ENCODE measurements around the gene PPP1CC. TPM values are rescaled to one million over a fixed set of nuclear protein-coding genes. Genes with fewer than 3 reads are reported as not detected.
"Not testable (repeated sequence)": the region's sequence is repeated elsewhere in the genome, so short reads cannot be mapped to it uniquely, and the experiment has no call there.

Gene PPP1CC
- total RNA-seq, 1 donor from 2014 or later = 156 TPM

DNA sequence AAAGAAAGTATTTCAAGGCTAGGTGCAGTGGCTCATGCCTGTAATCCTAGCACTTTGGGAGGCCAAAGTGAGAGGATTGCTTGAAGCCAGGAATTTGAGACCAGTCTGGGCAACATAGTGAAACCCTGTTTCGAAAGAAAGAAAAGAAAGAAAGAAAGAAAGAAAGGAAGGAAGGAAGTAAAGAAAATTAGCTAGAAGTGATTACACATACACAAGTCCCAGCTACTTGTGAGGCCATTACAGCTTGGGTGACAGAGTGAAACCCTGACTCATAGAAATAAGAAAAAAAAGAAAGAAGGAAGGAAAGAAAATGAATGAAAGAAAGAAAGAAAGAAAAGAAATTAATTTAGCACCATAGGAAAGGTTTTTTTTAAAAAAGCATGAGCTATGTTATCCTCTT, 33.3 kb upstream of the PPP1CC start:
- TF ChIP-seq, protein P1, sequence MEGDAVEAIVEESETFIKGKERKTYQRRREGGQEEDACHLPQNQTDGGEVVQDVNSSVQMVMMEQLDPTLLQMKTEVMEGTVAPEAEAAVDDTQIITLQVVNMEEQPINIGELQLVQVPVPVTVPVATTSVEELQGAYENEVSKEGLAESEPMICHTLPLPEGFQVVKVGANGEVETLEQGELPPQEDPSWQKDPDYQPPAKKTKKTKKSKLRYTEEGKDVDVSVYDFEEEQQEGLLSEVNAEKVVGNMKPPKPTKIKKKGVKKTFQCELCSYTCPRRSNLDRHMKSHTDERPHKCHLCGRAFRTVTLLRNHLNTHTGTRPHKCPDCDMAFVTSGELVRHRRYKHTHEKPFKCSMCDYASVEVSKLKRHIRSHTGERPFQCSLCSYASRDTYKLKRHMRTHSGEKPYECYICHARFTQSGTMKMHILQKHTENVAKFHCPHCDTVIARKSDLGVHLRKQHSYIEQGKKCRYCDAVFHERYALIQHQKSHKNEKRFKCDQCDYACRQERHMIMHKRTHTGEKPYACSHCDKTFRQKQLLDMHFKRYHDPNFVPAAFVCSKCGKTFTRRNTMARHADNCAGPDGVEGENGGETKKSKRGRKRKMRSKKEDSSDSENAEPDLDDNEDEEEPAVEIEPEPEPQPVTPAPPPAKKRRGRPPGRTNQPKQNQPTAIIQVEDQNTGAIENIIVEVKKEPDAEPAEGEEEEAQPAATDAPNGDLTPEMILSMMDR (IDR thresholded peaks at IDR 0.05; ENCODE audit: borderline replicate concordance) = no peak
- Histone ChIP-seq H3K27ac (replicated peaks) (no peak overlapping the region), H3K4me3 (no peak overlapping the region), H3K27me3 (ENCODE audit: low read depth) (no peaks in the 10 kb centered on the region), H3K4me1 (peaks cover 3% of the 10 kb centered on the region), H3K36me3 (no peaks in the 10 kb centered on the region), H3K9me3 (replicated peaks) (peaks cover 13% of the 10 kb centered on the region)
- intact Hi-C loops (cut with micrococcal nuclease) = no loop called here
- no peak for DNase-seq

DNA sequence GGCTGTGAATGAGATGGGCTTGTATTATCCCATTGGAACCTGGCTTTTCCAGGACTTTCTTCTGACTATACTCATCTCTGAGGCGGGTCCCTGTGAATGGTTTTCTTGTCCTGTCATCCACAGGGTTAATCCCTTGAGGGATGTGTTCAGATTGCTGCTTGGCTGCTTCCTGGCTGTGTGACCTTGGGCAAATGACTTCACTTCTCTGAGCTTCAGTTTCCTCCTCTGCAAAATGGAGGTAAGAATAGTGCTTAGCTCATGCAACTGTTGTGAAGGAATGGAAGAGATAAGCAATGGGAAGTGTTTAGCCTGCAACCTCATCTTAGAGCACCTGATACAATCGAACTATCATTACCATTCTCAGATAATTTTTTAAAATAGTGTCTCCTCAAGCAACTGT, 32.1 kb upstream of the PPP1CC start:
- intact Hi-C loops (cut with micrococcal nuclease) = no loop called here
- H3K4me3 ChIP-seq = no peak overlapping the region
- TF ChIP-seq, protein P1 (IDR thresholded peaks at IDR 0.05; ENCODE audit: borderline replicate concordance) = no peak

DNA sequence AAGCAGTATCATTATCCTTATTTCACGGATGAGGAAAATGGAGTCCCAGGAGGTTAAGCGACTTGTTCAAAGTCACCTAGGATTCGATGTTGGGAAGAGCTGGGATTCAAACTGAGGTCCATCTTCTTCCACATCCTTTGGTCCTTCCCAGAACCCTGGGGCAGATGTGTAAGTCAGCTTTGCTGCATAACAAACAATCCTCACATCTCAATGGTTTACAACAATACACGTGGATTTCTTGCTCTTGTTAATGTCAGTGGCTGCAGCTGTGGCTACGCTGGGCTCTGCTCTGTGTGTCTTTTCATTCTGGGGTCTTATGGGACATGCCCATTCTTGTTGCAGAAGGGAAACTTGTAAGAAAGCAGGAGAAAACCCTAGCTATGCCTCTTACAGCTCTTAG, 26.3 kb upstream of the PPP1CC start:
- Histone ChIP-seq H3K4me1 (peaks cover 3% of the 10 kb centered on the region), H3K27ac (replicated peaks) (no peak overlapping the region), H3K36me3 (no peaks in the 10 kb centered on the region), H3K9me3 (replicated peaks) (peaks cover 16% of the 10 kb centered on the region), H3K27me3 (ENCODE audit: low read depth) (no peaks in the 10 kb centered on the region), H3K4me3 (no peak overlapping the region)
- TF ChIP-seq, protein P1 (IDR thresholded peaks at IDR 0.05; ENCODE audit: borderline replicate concordance) = no peak
- no peak for DNase-seq
- intact Hi-C loops (cut with micrococcal nuclease) = no loop called here

More for the DNA sequence above, 32.1 kb upstream of the PPP1CC start:
- Histone ChIP-seq H3K27me3 (ENCODE audit: low read depth) (no peaks in the 10 kb centered on the region), H3K9me3 (replicated peaks) (peaks cover 13% of the 10 kb centered on the region), H3K4me1 (peaks cover 3% of the 10 kb centered on the region), H3K27ac (replicated peaks) (no peak overlapping the region), H3K36me3 (no peaks in the 10 kb centered on the region)
- no peak for DNase-seq

DNA sequence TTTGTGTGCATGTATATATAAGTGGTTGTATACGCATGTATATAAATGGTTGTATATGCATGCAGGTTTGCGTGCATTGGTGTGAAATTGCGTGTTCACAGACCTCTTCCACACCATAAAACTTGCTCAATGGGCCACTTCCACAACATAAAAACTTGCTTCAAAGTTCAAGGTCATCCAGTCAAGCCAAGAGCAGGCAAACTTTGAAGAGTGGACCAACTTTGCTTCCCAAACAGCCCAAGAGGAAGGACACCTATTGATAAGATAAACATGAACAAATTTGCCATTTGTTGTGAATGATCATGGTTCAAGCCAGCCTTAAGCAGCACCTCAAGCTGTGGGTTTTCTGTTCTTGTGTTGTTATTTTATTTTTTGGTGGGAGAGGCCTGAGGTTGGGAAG, 25.2 kb upstream of the PPP1CC start:
- Histone ChIP-seq H3K4me3 (no peak overlapping the region), H3K9me3 (replicated peaks) (peaks cover 16% of the 10 kb centered on the region)
- TF ChIP-seq, protein P1 (IDR thresholded peaks at IDR 0.05; ENCODE audit: borderline replicate concordance) = no peak

DNA sequence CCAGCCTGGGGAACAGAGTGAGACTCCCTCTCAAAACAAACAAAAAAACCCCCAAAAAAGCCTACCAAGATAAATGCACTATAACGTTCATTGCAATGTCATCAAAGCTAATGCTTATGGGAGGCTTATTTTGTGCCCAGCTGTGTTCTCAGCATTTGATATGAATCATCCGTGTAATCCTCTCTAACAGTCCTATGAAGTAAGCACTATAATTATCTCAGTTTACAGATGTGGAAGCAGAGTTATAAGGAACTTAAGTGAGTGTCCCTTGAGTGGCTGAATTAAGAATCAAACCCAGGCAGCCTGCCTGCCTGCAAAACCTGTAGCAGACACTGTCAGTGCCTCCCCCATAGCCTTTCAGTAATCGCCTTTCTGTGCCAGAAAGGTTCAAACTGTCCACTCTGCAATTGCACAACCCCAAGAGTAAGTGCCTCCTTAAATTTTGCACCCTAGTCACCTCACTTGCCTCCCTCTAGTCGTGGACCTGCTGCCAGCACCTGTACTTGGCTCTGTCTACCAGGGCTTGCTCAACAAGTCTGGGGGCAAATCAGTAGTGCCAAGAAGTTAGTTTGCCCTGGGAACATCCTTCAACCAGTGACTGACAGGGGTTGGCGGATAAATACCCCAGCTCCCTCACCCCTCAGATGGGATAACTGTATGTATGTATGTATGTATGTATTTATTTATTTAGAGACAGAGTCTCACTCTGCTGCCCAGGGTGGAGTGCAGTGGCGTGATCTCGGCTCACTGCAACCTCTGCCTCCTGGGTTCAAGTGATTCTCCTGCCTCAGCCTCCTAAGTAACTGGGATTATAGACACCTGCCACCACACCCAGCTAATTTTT, 23.8 kb upstream of the PPP1CC start:
- H3K4me1 ChIP-seq = no peaks in the 10 kb centered on the region
- peaks cover 4% of the 10 kb centered on the region for H3K9me3 ChIP-seq (replicated peaks)
- no peak overlapping the region for H3K4me3 ChIP-seq
- DNase-seq = no peak
- H3K27me3 ChIP-seq (ENCODE audit: low read depth) = no peaks in the 10 kb centered on the region
- H3K27ac ChIP-seq (replicated peaks) = no peak overlapping the region
- no peaks in the 10 kb centered on the region for H3K36me3 ChIP-seq
- TF ChIP-seq, protein P1 (IDR thresholded peaks at IDR 0.05; ENCODE audit: borderline replicate concordance) = no peak
- intact Hi-C loops (cut with micrococcal nuclease) = no loop called here

More for the DNA sequence above, 25.2 kb upstream of the PPP1CC start:
- no peak for DNase-seq
- Histone ChIP-seq H3K27ac (replicated peaks) (no peak overlapping the region), H3K4me1 (peaks cover 3% of the 10 kb centered on the region), H3K36me3 (no peaks in the 10 kb centered on the region), H3K27me3 (ENCODE audit: low read depth) (no peaks in the 10 kb centered on the region)
- intact Hi-C loops (cut with micrococcal nuclease) = no loop called here

DNA sequence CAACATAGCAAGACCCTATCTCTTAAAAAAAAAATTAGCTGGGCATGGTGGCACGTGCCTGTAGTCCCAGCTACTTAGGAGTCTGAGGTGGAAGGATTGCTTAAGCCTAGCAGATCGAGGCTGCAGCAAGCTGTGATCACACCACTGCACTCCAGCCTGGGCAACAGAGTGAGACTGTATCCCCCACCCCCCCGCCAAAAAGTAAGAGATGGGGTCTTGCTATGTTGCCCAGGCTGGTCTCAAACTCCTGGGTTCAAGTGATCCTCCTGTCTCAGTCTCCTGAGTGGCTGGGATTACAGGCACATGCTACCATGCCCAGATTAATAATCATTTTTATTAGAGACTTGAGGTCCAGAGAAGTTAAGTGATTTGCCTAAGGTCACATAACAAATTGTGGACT, 22.9 kb upstream of the PPP1CC start:
- H3K27ac ChIP-seq (replicated peaks); intact Hi-C loops (cut with micrococcal nuclease); H3K4me3 ChIP-seq; H3K36me3 ChIP-seq; H3K4me1 ChIP-seq; H3K27me3 ChIP-seq (ENCODE audit: low read depth); H3K9me3 ChIP-seq (replicated peaks); DNase-seq: not testable (repeated sequence)
